ENCODE data around the gene CSMD2. TPM values are rescaled to one million over a fixed set of nuclear protein-coding genes. Genes with fewer than 3 reads are reported as not detected.

CSMD2 gene
- polyA plus RNA-seq, 1 donor from 2014 or later = not detected

GRCh38 chr1:34066166-34066565 is 98.9 kb downstream of the CSMD2 start:
- Mint-ChIP-seq H3K4me1 (no peaks in the 10 kb centered on the region), H3K4me3 (no peak overlapping the region), H3K9me3 (peaks cover 0 to 1% (median 1%) of the 10 kb centered on the region in 3 donors), H3K27me3 (peaks cover 6% of the 10 kb centered on the region), H3K36me3 (peaks cover 1% of the 10 kb centered on the region), H3K27ac (no peak overlapping the region)

GRCh38 chr1:34065498-34065897 is 99.5 kb downstream of the CSMD2 start:
- Mint-ChIP-seq H3K4me3 (no peak overlapping the region), H3K27me3 (peaks cover 6% of the 10 kb centered on the region), H3K9me3 (peaks cover 0 to 1% (median 1%) of the 10 kb centered on the region in 3 donors)

GRCh38 chr1:34060901-34061415 is 104.1 kb downstream of the CSMD2 start:
- Mint-ChIP-seq H3K27me3 (peaks cover 3% of the 10 kb centered on the region), H3K4me1 (no peaks in the 10 kb centered on the region), H3K4me3 (no peak overlapping the region), H3K9me3 (peaks cover 0 to 3% (median 1%) of the 10 kb centered on the region in 3 donors), H3K27ac (no peak overlapping the region), H3K36me3 (peaks cover 1% of the 10 kb centered on the region)

More at GRCh38 chr1:34065498-34065897, 99.5 kb downstream of the CSMD2 start:
- H3K4me1 Mint-ChIP-seq = no peaks in the 10 kb centered on the region
- H3K27ac Mint-ChIP-seq = no peak overlapping the region
- H3K36me3 Mint-ChIP-seq = peaks cover 1% of the 10 kb centered on the region

GRCh38 chr1:34060187-34060730 is 104.8 kb downstream of the CSMD2 start:
- Mint-ChIP-seq H3K27me3 (peaks cover 3% of the 10 kb centered on the region), H3K4me1 (no peaks in the 10 kb centered on the region), H3K36me3 (peaks cover 1% of the 10 kb centered on the region), H3K4me3 (no peak overlapping the region), H3K9me3 (peaks cover 0 to 3% (median 1%) of the 10 kb centered on the region in 3 donors), H3K27ac (no peak overlapping the region)

GRCh38 chr1:34057347-34058130 is 107.5 kb downstream of the CSMD2 start:
- Mint-ChIP-seq H3K4me3 (no peak overlapping the region), H3K27me3 (peaks cover 3% of the 10 kb centered on the region), H3K4me1 (no peaks in the 10 kb centered on the region), H3K9me3 (peaks cover 0 to 2% (median 1%) of the 10 kb centered on the region in 3 donors), H3K36me3 (peaks cover 1% of the 10 kb centered on the region), H3K27ac (no peak overlapping the region)

GRCh38 chr1:34055818-34056217 is 109.2 kb downstream of the CSMD2 start:
- H3K27me3 Mint-ChIP-seq = peaks cover 2% of the 10 kb centered on the region
- H3K36me3 Mint-ChIP-seq = no peaks in the 10 kb centered on the region
- H3K4me1 Mint-ChIP-seq = no peaks in the 10 kb centered on the region
- H3K9me3 Mint-ChIP-seq = peaks cover 0 to 2% (median 0%) of the 10 kb centered on the region in 3 donors
- H3K4me3 Mint-ChIP-seq = no peak overlapping the region
- no peak overlapping the region for H3K27ac Mint-ChIP-seq

- Mint-ChIP-seq H3K4me3 (no peak overlapping the region), H3K27ac (no peak overlapping the region), H3K36me3 (no peaks in the 10 kb centered on the region), H3K27me3 (peaks cover 2% of the 10 kb centered on the region), H3K9me3 (peaks cover 0 to 4% (median 0%) of the 10 kb centered on the region in 3 donors), H3K4me1 (no peaks in the 10 kb centered on the region)
Measured at GRCh38 chr1:34054920-34055319, 110.1 kb downstream of the CSMD2 start.

GRCh38 chr1:34053660-34054059 is 111.4 kb downstream of the CSMD2 start:
- H3K27ac Mint-ChIP-seq = no peak overlapping the region
- peaks cover 2% of the 10 kb centered on the region for H3K27me3 Mint-ChIP-seq
- H3K36me3 Mint-ChIP-seq = no peaks in the 10 kb centered on the region
- no peaks in the 10 kb centered on the region for H3K4me1 Mint-ChIP-seq
- peaks cover 0 to 5% (median 4%) of the 10 kb centered on the region in 3 donors for H3K9me3 Mint-ChIP-seq
- H3K4me3 Mint-ChIP-seq = no peak overlapping the region

GRCh38 chr1:34052565-34052964 is 112.5 kb downstream of the CSMD2 start:
- no peaks in the 10 kb centered on the region for H3K36me3 Mint-ChIP-seq
- H3K27me3 Mint-ChIP-seq = peaks cover 1% of the 10 kb centered on the region
- H3K9me3 Mint-ChIP-seq = peaks cover under 1 to 5% (median 3%) of the 10 kb centered on the region in 3 donors
- H3K27ac Mint-ChIP-seq = no peak overlapping the region
- no peak overlapping the region for H3K4me3 Mint-ChIP-seq
- no peaks in the 10 kb centered on the region for H3K4me1 Mint-ChIP-seq

- H3K4me3 Mint-ChIP-seq = no peak overlapping the region
- peaks cover 3 to 5% (median 5%) of the 10 kb centered on the region in 3 donors for H3K9me3 Mint-ChIP-seq
- no peaks in the 10 kb centered on the region for H3K27me3 Mint-ChIP-seq
- no peaks in the 10 kb centered on the region for H3K4me1 Mint-ChIP-seq
- H3K36me3 Mint-ChIP-seq = no peaks in the 10 kb centered on the region
- no peak overlapping the region for H3K27ac Mint-ChIP-seq
Measured at GRCh38 chr1:34050709-34051485, 114.1 kb downstream of the CSMD2 start.

GRCh38 chr1:34049994-34050393 is 115.0 kb downstream of the CSMD2 start:
- H3K36me3 Mint-ChIP-seq = no peaks in the 10 kb centered on the region
- no peaks in the 10 kb centered on the region for H3K4me1 Mint-ChIP-seq
- H3K27me3 Mint-ChIP-seq = no peaks in the 10 kb centered on the region
- no peak overlapping the region for H3K27ac Mint-ChIP-seq
- no peak overlapping the region for H3K4me3 Mint-ChIP-seq
- peaks cover 3 to 5% (median 5%) of the 10 kb centered on the region in 3 donors for H3K9me3 Mint-ChIP-seq

GRCh38 chr1:34049477-34049876 is 115.6 kb downstream of the CSMD2 start:
- H3K27ac Mint-ChIP-seq = no peak overlapping the region
- no peaks in the 10 kb centered on the region for H3K27me3 Mint-ChIP-seq
- no peaks in the 10 kb centered on the region for H3K4me1 Mint-ChIP-seq
- H3K9me3 Mint-ChIP-seq = peaks cover 3 to 5% (median 5%) of the 10 kb centered on the region in 3 donors
- H3K36me3 Mint-ChIP-seq = no peaks in the 10 kb centered on the region
- no peak overlapping the region for H3K4me3 Mint-ChIP-seq

GRCh38 chr1:34037856-34038255 is 127.2 kb downstream of the CSMD2 start:
- Mint-ChIP-seq H3K27ac (no peak overlapping the region), H3K9me3 (peaks cover 0 to 2% (median 0%) of the 10 kb centered on the region in 3 donors), H3K27me3 (no peaks in the 10 kb centered on the region), H3K36me3 (no peaks in the 10 kb centered on the region), H3K4me3 (no peak overlapping the region), H3K4me1 (no peaks in the 10 kb centered on the region)

GRCh38 chr1:34037109-34037508 is 127.9 kb downstream of the CSMD2 start:
- H3K27me3 Mint-ChIP-seq = no peaks in the 10 kb centered on the region
- H3K27ac Mint-ChIP-seq = no peak overlapping the region
- no peaks in the 10 kb centered on the region for H3K36me3 Mint-ChIP-seq
- H3K9me3 Mint-ChIP-seq = peaks cover 0 to 2% (median 0%) of the 10 kb centered on the region in 3 donors
- H3K4me3 Mint-ChIP-seq = no peak overlapping the region
- H3K4me1 Mint-ChIP-seq = no peaks in the 10 kb centered on the region

- Mint-ChIP-seq H3K4me1 (no peaks in the 10 kb centered on the region), H3K9me3 (peaks cover 0 to 2% (median 0%) of the 10 kb centered on the region in 3 donors), H3K27ac (no peak overlapping the region), H3K4me3 (no peak overlapping the region), H3K36me3 (no peaks in the 10 kb centered on the region), H3K27me3 (no peaks in the 10 kb centered on the region)
Measured at GRCh38 chr1:34034036-34034435, 131.0 kb downstream of the CSMD2 start.
